ENCODE results near the gene TOMM22.

Gene TOMM22

GRCh38 chr22:38715852-38716251, 34.1 kb downstream of the TOMM22 start:
- no peak for DNase-seq

- no peak for DNase-seq
These were observed 34.5 kb downstream of the TOMM22 start for GRCh38 chr22:38716271-38716670.

GRCh38 chr22:38716826-38717225, 35.1 kb downstream of the TOMM22 start:
- DNase-seq: no peak

- no peak for DNase-seq
These were observed 35.5 kb downstream of the TOMM22 start for GRCh38 chr22:38717244-38717643.

GRCh38 chr22:38718414-38718813, 36.7 kb downstream of the TOMM22 start:
- DNase-seq: no peak

GRCh38 chr22:38719196-38719595, 37.4 kb downstream of the TOMM22 start:
- no peak for DNase-seq

GRCh38 chr22:38720350-38720749, 38.6 kb downstream of the TOMM22 start:
- no peak for DNase-seq

- no peak for DNase-seq
These were observed 39.8 kb downstream of the TOMM22 start for GRCh38 chr22:38721551-38721950.

GRCh38 chr22:38724176-38724575, 42.4 kb downstream of the TOMM22 start:
- no peak for DNase-seq

- DNase-seq: no peak
These were observed 43.3 kb downstream of the TOMM22 start for GRCh38 chr22:38724926-38725571.

- no peak for DNase-seq
These were observed 44.3 kb downstream of the TOMM22 start for GRCh38 chr22:38725900-38726655.

GRCh38 chr22:38727123-38727522, 45.4 kb downstream of the TOMM22 start:
- no peak for DNase-seq

GRCh38 chr22:38727530-38728451, 46.0 kb downstream of the TOMM22 start:
- no peak for DNase-seq

- no peak for DNase-seq
These were observed 47.4 kb downstream of the TOMM22 start for GRCh38 chr22:38728871-38729796.

GRCh38 chr22:38729946-38730345, 48.2 kb downstream of the TOMM22 start:
- no peak for DNase-seq

- no peak for DNase-seq
These were observed 48.7 kb downstream of the TOMM22 start for GRCh38 chr22:38730411-38730871.

GRCh38 chr22:38731703-38732161, 50.0 kb downstream of the TOMM22 start:
- no peak for DNase-seq

GRCh38 chr22:38732251-38732815, 50.6 kb downstream of the TOMM22 start:
- no peak for DNase-seq

GRCh38 chr22:38733329-38733723, 51.6 kb downstream of the TOMM22 start:
- DNase-seq: no peak

GRCh38 chr22:38733724-38734381, 52.1 kb downstream of the TOMM22 start:
- no peak for DNase-seq

- DNase-seq: no peak
These were observed 52.8 kb downstream of the TOMM22 start for GRCh38 chr22:38734421-38735100.
